ENCODE measurements around the gene C1QTNF2. TPM values are rescaled to one million over a fixed set of nuclear protein-coding genes. Genes with fewer than 3 reads are reported as not detected.
A peak's percentile ranks its signal among the peaks of the same experiment; 100 is the strongest.

Gene C1QTNF2
- total RNA-seq, 1 experiment from 2014 or later = 0.20 TPM

DNA sequence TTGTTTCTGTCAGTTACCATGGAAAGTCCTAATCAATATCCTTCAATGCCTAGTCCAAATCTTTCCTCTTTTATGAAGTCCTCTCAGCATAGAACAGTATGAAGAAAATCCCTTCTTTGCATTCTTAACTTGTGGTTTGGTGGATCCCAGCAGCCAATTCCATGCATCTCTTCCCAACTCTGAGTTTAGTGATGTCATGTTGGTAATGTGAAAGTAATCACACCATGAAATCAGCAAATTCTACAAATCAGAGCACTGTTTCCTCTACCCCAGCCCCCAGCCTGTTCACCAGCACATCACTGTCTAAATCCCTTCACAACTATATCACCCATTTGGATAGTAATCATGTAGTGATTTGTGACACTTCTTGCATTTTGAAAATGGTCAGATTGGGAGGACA, 4.7 kb upstream of the C1QTNF2 start:
- TF ChIP-seq EZH2 (IDR thresholded peaks at IDR 0.05; ENCODE audit: low read depth) = no peak
- TF ChIP-seq, protein P1, sequence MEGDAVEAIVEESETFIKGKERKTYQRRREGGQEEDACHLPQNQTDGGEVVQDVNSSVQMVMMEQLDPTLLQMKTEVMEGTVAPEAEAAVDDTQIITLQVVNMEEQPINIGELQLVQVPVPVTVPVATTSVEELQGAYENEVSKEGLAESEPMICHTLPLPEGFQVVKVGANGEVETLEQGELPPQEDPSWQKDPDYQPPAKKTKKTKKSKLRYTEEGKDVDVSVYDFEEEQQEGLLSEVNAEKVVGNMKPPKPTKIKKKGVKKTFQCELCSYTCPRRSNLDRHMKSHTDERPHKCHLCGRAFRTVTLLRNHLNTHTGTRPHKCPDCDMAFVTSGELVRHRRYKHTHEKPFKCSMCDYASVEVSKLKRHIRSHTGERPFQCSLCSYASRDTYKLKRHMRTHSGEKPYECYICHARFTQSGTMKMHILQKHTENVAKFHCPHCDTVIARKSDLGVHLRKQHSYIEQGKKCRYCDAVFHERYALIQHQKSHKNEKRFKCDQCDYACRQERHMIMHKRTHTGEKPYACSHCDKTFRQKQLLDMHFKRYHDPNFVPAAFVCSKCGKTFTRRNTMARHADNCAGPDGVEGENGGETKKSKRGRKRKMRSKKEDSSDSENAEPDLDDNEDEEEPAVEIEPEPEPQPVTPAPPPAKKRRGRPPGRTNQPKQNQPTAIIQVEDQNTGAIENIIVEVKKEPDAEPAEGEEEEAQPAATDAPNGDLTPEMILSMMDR (conservative IDR thresholded peaks at IDR 0.05) = no peak
- no peaks in the 10 kb centered on the region for H3K36me3 ChIP-seq (ENCODE audit: low read depth)
- DNase-seq = no peak
- no peaks in the 10 kb centered on the region for H3K79me2 ChIP-seq (ENCODE audit: low read depth)
- ChIA-PET CTCF (no interaction called here), POLR2A (ENCODE audit: unreplicated experiment) (no interaction called here)
- H4K20me1 ChIP-seq (ENCODE audit: insufficient read depth) = peaks cover 3% of the 10 kb centered on the region; the same call in 1 of the 2 replicates
- no peaks in the 10 kb centered on the region for H3F3A ChIP-seq (ENCODE audit: insufficient read depth, low read depth)
- no TSS peak for BruUV-seq (replicated peaks)
- H3K9me2 ChIP-seq (ENCODE audit: insufficient read depth) = no peaks in the 10 kb centered on the region
- peaks cover 55% of the 10 kb centered on the region for H3K27me3 ChIP-seq (ENCODE audit: insufficient read depth, low read depth)
- H2AFZ ChIP-seq = no peak overlapping the region
- 0 out of 2 replicates have a peak, but pooled peaks cover 1% of the 10 kb centered on the region for H3K4me1 ChIP-seq (replicated peaks; ENCODE audit: insufficient read depth)
- no peak overlapping the region for H3K4me3 ChIP-seq
- no peak overlapping the region for H3K4me2 ChIP-seq
- no peak overlapping the region for H3K27ac ChIP-seq
- no peaks in the 10 kb centered on the region for H3K9me3 ChIP-seq (ENCODE audit: insufficient read depth, low read depth)
- intact Hi-C loops (cut with micrococcal nuclease; ENCODE audit: unreplicated experiment) = no loop called here

DNA sequence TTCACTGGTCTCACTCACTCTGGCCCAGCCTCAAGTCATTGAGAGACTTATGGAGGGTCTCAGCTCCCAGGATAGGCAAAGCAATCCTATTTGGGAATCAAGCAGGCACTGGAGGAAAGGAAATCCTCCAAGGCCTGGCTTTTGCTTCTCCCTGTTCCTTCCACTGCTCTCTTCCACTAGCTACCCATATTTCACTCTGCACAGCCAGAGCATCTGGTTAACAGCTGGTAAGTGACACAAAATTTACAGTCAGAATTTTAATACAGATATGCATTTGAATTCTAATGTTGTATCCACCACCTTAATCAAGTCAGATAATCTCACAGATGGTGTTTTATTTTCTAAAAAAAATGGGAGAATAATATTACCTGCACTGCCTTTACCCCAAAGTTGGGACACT, 868 bp upstream of the C1QTNF2 start:
- no TSS peak for BruUV-seq (replicated peaks)
- ChIA-PET CTCF (no interaction called here), POLR2A (ENCODE audit: unreplicated experiment) (no interaction called here)
- Histone ChIP-seq H3K36me3 (ENCODE audit: low read depth) (no peaks in the 10 kb centered on the region), H3K4me1 (replicated peaks; ENCODE audit: insufficient read depth) (0 out of 2 replicates have a peak, but pooled peaks cover 5% of the 10 kb centered on the region), H3K9me2 (ENCODE audit: insufficient read depth) (no peaks in the 10 kb centered on the region), H3K4me2 (no peak overlapping the region), H3K9me3 (ENCODE audit: insufficient read depth, low read depth) (no peaks in the 10 kb centered on the region), H3F3A (ENCODE audit: insufficient read depth, low read depth) (no peaks in the 10 kb centered on the region; the same call in 1 of the 2 replicates), H3K79me2 (ENCODE audit: low read depth) (no peaks in the 10 kb centered on the region), H4K20me1 (ENCODE audit: insufficient read depth) (peaks cover 3% of the 10 kb centered on the region; the same call in 1 of the 2 replicates), H3K27me3 (ENCODE audit: insufficient read depth, low read depth) (peaks cover 64% of the 10 kb centered on the region), H3K27ac (no peak overlapping the region), H2AFZ (no peak overlapping the region), H3K4me3 (no peak overlapping the region)
- TF ChIP-seq, protein P1 (conservative IDR thresholded peaks at IDR 0.05) = no peak
- no peak for TF ChIP-seq EZH2 (IDR thresholded peaks at IDR 0.05; ENCODE audit: low read depth)
- intact Hi-C loops (cut with micrococcal nuclease; ENCODE audit: unreplicated experiment) = no loop called here
- no peak for DNase-seq

DNA sequence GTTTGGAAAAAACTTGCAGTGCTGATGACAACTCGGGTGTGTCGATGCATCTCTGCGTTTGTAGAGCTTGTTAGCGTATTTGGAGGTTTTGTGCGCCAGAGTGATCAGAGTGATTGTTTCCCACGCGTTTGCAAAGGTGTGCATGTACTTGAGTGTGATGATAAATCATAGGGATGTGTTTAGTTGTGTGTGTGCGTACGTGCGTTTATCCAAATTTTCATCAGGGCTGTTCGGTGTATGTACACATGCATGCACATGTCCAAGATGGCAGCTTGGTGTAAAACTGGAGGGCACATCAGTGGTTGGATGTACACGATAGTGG, 248 bp upstream of the C1QTNF2 start:
- Histone ChIP-seq H3K9me3 (ENCODE audit: insufficient read depth, low read depth) (no peaks in the 10 kb centered on the region), H3F3A (ENCODE audit: insufficient read depth, low read depth) (no peaks in the 10 kb centered on the region; the same call in 1 of the 2 replicates), H3K79me2 (ENCODE audit: low read depth) (no peaks in the 10 kb centered on the region), H3K4me3 (peak overlapping the region; percentile 59; the same call in 1 of the 2 replicates), H3K27me3 (ENCODE audit: insufficient read depth, low read depth) (peaks cover 58% of the 10 kb centered on the region), H3K27ac (no peak overlapping the region), H3K36me3 (ENCODE audit: low read depth) (no peaks in the 10 kb centered on the region), H2AFZ (no peak overlapping the region), H3K9me2 (ENCODE audit: insufficient read depth) (no peaks in the 10 kb centered on the region), H4K20me1 (ENCODE audit: insufficient read depth) (peaks cover 3% of the 10 kb centered on the region; the same call in 1 of the 2 replicates), H3K4me1 (replicated peaks; ENCODE audit: insufficient read depth) (0 out of 2 replicates have a peak, but pooled peaks cover 5% of the 10 kb centered on the region), H3K4me2 (peak overlapping the region; percentile 87)
- POLR2A ChIA-PET (ENCODE audit: unreplicated experiment) = no interaction called here
- BruUV-seq (replicated peaks) = no TSS peak
- CTCF ChIA-PET = interaction anchor here (0.5 kb wide), 1 partner anchor 173 kb away, joined by 3 read pairs; no protein-coding TSS in a partner anchor
- no peak for DNase-seq
- TF ChIP-seq, protein P1 (conservative IDR thresholded peaks at IDR 0.05) = no peak
- peak; percentile 17; the same call in 1 of the 2 replicates for TF ChIP-seq EZH2 (IDR thresholded peaks at IDR 0.05; ENCODE audit: low read depth)
- intact Hi-C loops (cut with micrococcal nuclease; ENCODE audit: unreplicated experiment) = no loop called here
